Measurements from ENCODE around the gene MAN1A1.

- TF ChIP-seq TAF1 (conservative IDR thresholded peaks at IDR 0.05) (no peak), RAD21 (IDR thresholded peaks at IDR 0.05) (peak in 1 of 2 donors; percentile 13), CTCF (IDR thresholded peaks at IDR 0.05; ENCODE audit: low read depth, low read length, missing input control) (no peak), FOXA1 (IDR thresholded peaks at IDR 0.05) (no peak), GABPA (IDR thresholded peaks at IDR 0.05 in 1 of 2, conservative IDR thresholded peaks at IDR 0.05 in 1 of 2) (no peak), ATF3 (IDR thresholded peaks at IDR 0.05) (no peak), REST (IDR thresholded peaks at IDR 0.05) (no peak), YY1 (IDR thresholded peaks at IDR 0.05) (no peak), MAX (IDR thresholded peaks at IDR 0.05) (no peak), SP1 (IDR thresholded peaks at IDR 0.05) (peak; percentile 42), HNF4A (conservative IDR thresholded peaks at IDR 0.05) (no peak), EGR1 (IDR thresholded peaks at IDR 0.05; ENCODE audit: low read depth in 2 of 2) (no peak)
Observed at GRCh38 chr6:119312875-119313338, 36.7 kb downstream of the MAN1A1 start.

Measured in liver (tissue), 3 donors.